Activated CD4-positive, alpha-beta T cell treated with anti-CD3 and anti-CD28 coated beads, Interleukin-2, amount 50 U/mL, for 16 hours (primary cell): ENCODE data around the gene YKT6.

Source experiments
- DNase-seq: peaks from one replicate; pipeline ENCODE4 v3.0.0-alpha.2; 2020

The YKT6 gene

DNA sequence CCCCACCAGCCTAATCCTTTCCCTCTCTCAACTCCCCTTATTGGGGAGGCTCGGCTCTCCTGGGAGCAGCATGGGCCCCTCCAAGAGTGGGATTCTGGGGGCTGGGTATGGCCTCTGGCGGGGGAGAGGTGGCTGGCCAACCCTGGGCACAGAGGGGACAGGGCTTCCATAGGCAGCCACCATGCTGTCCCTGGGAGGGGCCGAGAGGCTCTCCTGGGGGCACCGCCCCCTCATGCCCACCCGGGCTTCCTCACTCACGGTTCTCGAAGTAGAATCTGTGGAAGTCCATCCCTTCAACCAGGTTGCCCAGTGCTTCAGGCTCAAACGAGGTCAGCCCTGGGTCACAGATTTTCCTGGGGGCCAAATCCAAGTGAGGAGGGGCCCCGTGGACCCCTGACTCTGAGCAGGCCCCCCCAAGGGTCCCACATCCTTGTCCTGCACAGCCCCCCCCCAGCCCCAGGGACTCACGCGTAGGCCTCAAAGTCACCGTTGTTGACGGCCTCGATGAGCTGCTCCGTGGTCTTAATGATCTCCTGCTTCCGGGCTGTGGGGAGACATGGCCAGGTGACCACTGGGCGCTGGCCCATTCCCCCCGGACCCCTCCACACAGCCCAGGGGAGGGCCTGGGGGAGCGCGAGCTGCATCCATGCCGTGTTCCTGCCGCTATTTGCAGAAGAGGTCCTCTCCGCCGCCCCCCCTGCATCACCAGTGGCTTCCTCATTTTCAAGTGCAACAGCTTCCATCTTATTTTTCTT, 19.8 kb downstream of the YKT6 start:
- DNase-seq: no peak

DNA sequence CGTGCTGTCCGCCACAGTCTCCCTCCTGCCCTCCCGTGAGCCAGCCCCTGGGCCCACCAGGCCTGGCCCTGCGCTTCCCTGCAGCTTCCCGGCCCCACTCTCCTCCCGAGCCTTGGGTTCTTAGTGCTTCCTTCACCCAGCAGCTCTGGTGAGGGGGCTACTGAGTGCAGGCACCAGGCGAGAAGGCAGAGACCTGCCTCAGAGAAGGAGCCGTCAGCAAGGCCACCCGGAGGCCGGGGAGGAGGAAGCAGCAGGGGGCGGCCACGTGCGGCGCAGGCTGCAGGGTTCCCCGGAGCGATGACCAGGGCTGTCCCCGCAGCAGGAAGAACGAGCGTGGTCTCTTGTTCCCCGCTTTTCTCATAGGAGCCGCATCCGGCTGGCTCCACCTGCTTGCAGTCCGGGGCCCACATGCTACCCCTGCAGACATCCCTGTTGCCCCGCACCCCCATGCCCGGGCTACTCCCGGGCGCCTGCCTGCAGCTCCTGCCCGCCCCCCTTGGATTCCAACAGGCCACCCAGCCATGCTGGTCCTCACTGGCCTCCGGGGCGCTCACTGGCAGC, 20.5 kb downstream of the YKT6 start:
- DNase-seq: no peak

- no peak for DNase-seq
These were observed 21.3 kb downstream of the YKT6 start for GRCh38 chr7:44222074-44222473.

DNA sequence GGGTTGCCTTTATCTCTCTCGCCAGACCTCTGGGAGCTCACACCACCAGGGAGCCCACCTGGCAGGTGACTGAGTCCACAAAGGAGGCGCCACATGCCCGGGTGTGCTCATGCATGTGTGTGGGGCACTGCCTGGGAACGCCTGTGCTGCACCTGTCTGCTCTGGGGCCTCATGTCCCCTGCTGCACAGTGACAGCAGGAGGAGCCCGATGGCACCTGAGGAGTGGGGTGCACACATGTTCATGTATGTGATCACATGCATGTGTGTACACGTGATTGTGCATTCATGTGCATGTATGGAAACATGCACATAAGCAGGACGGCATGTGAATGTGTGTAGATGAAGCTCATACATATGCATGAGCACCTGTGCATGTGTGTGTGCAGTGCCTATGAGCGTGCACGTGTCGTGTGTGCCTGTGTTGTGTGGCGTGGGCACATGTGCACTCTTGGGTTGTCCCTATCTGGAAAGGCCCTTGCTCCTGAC, 22.0 kb downstream of the YKT6 start:
- DNase-seq: no peak

DNA sequence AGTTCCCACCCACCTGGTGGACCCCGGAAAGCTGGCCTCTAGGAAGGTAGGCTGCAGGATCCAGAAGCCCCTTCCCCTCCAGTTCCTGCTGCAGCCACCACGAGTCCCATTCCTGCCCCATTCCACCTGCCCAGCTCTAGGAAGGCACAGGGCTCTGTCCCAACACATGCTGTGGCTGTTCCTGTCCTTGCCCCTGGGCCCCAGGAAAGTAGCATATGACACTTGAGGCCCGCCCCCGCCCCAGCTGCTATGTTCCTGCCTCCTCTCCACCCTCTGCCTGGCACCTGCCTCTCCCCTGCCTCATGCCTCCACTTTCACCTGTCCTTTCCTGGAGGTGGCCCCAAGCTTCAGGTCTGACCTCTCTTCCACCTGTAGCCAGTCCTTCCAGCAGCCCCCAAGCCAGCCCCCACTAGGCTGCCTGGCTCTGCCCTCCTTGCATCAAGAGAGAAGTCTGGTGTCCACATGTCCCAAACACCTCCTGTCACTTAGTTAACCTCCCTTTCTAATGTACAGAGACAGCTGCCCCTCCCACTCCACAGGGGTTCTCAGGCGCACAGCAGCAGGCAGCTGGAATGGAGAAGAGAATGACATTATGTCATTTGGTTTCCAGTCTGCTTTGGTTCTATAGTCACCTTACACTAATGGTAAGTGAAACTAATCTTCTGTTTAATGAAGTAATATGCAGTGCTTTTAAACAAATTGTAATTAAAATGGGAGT, 22.7 kb downstream of the YKT6 start:
- no peak for DNase-seq

DNA sequence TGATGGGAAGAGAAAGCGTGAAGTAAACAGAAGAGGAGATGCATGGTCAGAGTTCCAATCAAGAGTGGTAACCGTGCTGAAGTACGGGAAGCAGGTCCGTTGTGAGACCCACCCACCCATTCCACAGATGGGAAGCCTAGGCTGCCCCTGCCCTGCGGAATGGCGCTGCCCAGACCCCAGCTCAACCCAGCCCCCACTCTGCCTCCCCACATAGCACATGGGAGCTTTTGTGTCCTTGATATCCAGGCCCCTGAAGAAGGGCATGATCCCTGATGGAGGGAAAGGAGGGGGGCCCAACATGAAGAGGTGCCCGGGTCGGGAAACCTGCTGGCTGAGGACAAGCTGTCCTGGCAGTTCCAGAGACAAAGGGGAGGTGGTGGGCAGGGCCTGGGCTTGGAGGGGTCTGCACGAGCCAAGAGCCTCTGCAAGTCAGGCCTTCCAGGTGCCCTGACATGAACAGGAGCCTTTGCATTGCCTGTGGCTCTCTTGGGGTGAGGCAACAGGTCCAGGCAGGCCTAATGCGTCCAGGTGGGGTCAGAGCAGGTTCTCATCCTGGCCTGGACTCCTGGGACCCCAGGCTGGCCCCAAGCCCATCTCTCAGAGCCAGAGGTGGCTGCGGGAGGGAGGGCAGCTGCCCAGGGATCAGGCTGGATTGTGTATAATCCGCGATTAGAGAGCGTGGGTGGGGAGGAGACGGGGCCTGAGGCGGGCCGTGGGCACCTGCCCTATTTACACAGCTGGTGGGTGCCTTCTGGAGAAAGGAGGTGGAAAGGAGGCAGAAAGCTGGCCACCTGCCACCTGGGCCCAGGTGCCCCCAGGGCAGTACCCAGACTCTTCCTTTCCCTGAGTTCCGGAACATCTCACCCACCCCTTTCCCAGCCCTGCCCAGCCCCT, 23.5 kb downstream of the YKT6 start:
- no peak for DNase-seq

DNA sequence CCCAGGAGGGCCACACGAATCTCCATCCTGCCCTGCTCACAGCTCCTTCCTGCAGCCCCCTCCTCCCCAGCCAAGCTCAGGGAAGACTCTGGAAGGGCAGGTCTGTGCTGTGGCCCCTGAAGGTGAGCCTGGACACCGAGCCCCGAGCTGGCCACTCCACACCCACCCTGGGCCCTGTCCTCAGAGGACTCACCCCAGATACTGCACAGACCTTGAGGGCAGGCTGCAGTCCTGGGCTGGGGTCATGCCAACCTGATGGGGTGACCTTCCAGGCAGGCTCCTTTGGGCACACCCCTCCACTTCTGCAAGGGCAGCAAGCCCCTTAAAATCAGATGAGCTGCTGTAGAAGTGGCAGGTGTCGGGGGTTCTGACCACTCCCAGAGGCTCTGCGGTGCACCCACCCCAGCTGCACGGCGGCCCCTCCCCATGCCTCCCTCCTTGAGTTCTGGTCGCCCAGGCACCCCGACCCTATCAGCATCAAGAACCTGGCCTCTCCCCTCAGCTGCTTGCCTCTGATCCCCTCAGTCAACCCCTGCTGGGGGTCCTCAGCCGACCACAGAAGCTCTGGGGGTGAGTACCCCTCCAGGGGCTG, 24.3 kb downstream of the YKT6 start:
- DNase-seq: no peak

DNA sequence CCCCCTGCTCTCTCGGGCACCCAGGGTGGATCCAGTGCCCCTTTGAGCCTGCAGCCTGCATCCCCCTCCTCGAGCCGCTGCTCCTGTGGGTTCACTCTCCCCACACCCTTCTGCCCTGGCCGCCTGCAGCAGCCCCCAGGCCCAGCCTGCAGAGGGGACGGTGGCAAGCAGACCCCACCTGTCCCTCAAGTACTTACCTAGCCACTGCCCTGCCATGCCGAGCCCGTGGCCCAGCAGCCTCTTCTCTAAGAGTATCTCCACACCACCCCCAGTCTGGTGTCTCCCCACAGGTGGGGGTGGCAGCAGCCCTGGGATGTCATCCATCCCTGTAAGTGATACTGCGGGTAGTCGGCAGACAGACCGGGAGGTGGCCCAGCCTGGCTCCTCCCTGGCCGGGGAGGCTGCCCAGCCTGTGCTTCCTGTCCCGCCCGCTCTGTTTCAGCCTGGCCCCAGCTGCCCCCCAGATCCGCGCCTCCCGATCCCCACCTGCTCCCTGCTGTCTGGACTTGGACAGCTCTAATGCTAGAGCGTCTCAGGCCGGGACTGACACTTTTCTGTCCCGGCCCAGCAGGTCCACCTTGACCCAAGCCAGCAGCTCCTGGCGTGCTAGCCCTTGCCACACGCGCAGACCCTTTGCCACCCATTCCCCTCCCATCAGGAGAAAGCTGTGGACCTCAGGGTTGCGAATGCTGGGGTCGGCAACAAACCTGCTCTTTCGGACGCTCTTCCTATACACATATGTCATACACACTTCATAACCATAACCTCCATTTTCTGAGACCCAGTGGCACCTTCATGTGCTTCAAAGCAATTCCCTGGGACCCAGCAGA, 25.0 kb downstream of the YKT6 start:
- DNase-seq: no peak

DNA sequence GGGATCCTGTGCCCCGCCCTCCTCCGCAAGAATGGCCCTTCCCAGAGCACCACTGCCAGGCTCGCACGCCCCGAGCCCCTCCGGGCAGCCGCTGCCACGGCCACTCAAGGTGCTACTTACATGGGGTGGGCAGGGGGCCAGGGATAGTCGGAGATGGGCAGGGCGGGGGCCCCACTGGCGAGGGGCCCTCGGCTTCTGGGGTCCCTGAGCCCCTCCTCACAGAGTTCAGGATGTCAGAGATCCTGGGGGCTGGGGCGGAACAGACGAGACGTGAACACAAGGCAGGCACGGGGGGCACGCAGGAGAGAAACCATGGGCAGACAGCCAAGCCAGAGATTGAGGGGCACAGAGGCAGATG, 25.6 kb downstream of the YKT6 start:
- DNase-seq: no peak

- no peak for DNase-seq
These were observed 27.1 kb downstream of the YKT6 start for GRCh38 chr7:44227911-44228310.

GRCh38 chr7:44228571-44229350, 28.0 kb downstream of the YKT6 start:
- DNase-seq: no peak

DNA sequence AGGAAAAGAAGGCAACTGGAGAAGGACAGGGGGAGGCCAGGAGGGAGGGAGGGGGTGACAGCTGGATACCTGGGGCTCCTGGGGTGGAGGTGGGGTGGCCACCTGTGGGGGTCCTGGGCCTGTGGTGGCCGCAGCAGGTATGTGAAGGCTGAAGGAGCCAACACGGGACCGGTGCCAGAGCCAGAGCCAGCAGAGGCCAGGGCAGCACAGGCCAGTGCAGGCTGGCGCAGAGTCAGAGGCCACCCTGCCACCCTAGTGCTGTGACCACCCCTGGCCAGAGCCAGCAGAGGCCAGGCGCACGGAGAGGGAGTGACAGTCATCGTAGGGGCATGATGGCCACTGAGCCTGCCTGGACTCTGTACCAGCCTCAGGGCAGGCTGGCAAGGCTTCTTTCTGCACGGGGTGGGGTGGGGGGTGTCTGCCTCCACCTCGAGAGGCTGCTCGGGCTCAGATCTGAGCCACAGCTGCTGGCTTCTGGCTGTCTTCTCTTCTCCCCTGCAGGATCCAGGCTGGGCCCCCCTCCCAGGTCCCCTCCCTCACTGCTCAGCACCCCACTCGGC, 28.8 kb downstream of the YKT6 start:
- no peak for DNase-seq

GRCh38 chr7:44230286-44230685, 29.5 kb downstream of the YKT6 start:
- DNase-seq: no peak

- DNase-seq: no peak
These were observed 30.3 kb downstream of the YKT6 start for GRCh38 chr7:44231088-44231487.

- no peak for DNase-seq
These were observed 31.6 kb downstream of the YKT6 start for GRCh38 chr7:44232396-44232795.

DNA sequence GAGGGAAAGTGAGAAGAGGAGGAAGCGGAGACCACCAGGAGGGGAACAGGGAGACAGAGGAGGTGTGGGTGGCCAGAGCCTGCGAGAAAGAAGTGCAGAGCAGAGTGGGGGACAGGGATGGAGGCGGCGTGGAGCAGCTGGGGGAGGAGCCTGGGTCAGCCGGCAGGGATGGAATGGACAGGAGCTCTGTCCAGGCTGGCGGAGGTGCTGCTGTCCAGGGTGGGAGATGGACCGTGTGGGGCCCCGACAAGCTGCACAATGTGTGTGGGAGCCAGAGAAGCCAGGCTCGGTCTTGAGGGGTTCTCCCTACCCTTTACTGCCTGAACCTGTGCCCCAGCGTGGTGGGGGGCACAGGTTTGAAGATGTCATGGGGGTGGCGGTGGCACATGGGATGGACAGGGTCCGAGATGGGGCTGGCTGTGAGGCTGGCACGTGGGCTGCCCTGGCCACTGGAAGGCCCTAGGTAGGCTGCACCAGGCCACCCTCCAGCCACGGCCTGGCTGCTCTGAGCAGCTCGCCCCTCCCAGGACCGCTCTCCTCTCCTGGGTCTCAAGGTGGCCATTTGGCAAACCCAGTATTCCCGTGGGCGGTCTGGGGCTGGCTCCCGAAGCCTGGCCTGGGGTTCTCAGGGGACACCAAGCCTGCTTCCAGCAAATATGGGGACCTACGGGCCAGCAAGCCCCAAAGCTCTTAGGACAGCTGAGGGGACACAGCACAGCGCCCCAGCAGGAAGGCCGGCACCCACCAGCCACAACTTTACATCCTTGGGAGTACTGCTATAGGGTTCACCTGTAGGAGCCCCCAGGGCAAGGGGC, 32.3 kb downstream of the YKT6 start:
- no peak for DNase-seq

DNA sequence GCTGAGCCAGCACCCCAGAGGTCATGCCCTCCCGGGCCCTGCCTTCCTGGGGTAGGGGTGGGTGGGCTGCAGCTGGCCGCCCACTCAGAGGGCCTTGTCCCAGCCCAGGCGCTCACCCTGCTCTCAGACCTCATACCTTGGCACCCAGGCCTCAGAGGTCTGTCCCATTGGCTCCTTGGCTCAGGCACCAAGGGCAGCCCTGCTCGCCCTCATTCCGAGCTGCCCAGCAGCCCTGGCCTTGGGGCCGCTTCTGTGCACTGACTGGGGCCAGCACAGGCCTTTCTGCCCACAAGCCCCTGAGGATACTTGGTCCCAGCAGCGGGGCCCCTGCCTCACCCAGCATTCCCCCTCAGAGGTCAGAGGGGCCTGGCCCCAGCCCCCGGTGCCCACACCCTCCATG, 34.3 kb downstream of the YKT6 start:
- no peak for DNase-seq

DNA sequence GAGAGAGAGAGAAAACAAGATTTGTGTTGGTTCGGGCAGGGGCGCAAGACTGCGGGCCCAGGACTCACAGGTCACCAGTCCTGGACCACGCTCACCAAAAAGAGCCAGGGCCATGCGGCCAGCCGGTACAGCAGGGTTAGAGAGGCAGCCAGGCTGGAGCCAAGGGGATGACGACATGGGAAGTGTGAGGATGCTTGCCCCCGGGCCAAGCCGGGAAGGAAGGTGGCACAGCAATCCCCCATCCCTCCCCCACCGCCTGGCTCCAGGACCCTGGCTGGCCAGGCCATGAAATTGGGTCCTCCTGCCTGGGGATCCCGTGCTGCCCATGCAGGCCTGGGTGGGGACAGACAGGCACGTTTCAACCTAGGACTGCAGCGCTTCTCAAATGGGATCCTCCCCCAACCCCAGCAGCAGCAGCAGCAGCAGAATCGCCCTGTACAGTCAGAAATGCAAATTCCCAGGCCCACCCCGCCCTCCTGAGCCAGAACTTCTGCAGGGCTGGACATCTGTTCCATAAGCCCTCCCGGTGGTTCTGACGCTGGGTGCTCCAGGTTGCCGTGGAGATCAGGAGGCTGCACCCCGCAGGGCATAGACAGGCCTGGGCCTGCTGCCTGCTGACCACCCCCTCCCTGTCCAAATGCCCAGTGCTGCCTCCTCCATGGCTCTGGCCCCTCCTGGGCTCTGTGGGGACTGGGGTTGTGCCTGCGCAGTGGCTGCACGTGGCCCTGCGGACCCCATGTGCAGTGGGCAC, 35.0 kb downstream of the YKT6 start:
- DNase-seq: no peak

DNA sequence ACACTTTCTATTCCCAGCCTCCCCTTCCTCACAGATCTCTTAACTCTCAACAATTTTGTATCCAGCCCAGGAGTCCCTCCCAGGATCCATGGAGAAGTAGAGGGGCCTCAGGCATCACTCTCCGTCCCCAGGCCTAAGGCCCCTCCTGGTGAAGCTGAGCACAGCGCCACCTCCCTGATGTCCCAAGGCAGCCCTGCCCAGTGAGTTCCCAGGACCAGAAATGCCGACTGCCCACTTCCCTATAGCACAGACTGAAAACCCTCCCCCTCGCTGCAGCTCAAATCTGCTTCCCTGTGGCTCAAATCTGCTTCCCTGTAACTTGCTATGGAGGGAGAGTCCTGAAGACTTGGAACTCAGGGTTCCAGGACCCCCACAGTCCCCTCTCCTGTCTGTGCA, 35.6 kb downstream of the YKT6 start:
- no peak for DNase-seq
